ENCODE data around the gene RAB3A. TPM values are rescaled to one million over a fixed set of nuclear protein-coding genes. Genes with fewer than 3 reads are reported as not detected.
A peak's percentile ranks its signal among the peaks of the same experiment; 100 is the strongest.

Gene RAB3A, protein sequence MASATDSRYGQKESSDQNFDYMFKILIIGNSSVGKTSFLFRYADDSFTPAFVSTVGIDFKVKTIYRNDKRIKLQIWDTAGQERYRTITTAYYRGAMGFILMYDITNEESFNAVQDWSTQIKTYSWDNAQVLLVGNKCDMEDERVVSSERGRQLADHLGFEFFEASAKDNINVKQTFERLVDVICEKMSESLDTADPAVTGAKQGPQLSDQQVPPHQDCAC
- total RNA-seq (10 to 100 TPM; 24.1 to 36.3 (median 31.4) TPM), polyA plus RNA-seq (10 to 100 TPM in 1 of 2 donors, 1 to 10 TPM in 1; 7.8 to 16.7 TPM)
- long read RNA-seq, donor 1, transcript RAB3A-201 (5 exons, 1,528 nt) = major isoform, 5 of 6 reads
- long read RNA-seq, donor 1, partial matches to known transcripts = 0 of 6 reads
- long read RNA-seq, donor 1, other reads (novel, unspliced or antisense) = 1 of 6 reads
- long read RNA-seq, donor 2, transcript RAB3A-201 (5 exons, 1,528 nt) = major isoform, 8 of 11 reads
- long read RNA-seq, donor 2, partial matches to known transcripts = 0 of 11 reads
- long read RNA-seq, donor 2, other reads (novel, unspliced or antisense) = 3 of 11 reads
- long read RNA-seq, donor 3, partial matches to known transcripts = 0 of 1 reads
- long read RNA-seq, donor 3, other reads (novel, unspliced or antisense) = 0 of 1 reads

DNA sequence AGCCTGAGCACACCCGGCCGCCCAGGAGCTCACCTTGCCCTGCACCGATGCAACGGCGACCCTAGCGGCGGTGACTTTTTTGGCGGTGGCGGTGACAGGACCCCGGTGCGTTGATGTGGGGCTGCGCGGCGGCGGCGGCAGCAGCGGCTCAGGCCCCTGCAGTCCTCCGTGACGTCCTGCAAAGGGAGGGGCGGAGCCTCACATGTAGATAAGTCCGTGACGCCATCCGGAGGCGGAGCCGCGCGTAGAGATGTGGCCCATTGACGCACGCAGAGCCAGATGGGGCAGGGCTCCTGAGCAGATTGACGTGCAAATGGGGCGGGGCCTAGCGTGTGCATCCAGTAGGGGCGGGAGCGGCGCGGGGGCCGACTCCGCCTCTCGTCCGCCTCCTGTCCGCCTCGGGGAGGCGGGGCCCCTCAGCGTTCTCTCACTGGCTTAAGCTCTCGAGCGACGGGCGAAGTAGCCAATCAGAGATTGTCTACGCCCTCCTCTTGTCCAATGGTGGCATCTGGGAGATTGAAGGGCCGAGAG, at the start of gene RAB3A:
Gene RAB3A, minus strand, starts transcription at position 180 of the 531 bp plus-strand sequence. CDS start 1,302 bp downstream, outside the sequence.
- WGBS, 2 donors = 0% methylated on average over 50 of the region's 50 CpGs
- intact Hi-C loops (cut with DNase I) = loop anchor here in 8 of 10 donors (1.0 to 10.0 kb wide), 9 partner anchors 12 to 211 kb away; partner anchors contain the start of genes SSBP4 (in 3 of the 8), LRRC25 (in 1 of the 8), LSM4 (in 1 of the 8) and PDE4C (in 1 of the 8)
- H3K9me3 ChIP-seq = no peaks in the 10 kb centered on the region
- ATAC-seq = peak; percentile 93 to 96 (median 94)
- H3K4me3 ChIP-seq = peak within 1 kb of the TSS; percentile 51 to 80 (median 72)
- peak in 2 of 9 donors; percentile 12 to 21 for TF ChIP-seq CTCF (IDR thresholded peaks at IDR 0.05)
- peak within 1 kb of the TSS; percentile 94 to 100 (median 97) for H3K27ac ChIP-seq
- peaks cover 11 to 35% (median 22%) of the 10 kb centered on the region in 9 donors for H3K4me1 ChIP-seq
- H3K27me3 ChIP-seq = peaks cover 0 to 8% (median 0%) of the 10 kb centered on the region in 7 donors
- peak; percentile 100 for DNase-seq
- peaks cover 0 to 28% (median 12%) of the 10 kb centered on the region in 9 donors for H3K36me3 ChIP-seq

GRCh38 chr19:18253130-18253529, 49.3 kb upstream of the RAB3A start:
- Histone ChIP-seq H3K27me3 (peaks cover 0 to 16% (median 10%) of the 10 kb centered on the region in 7 donors), H3K27ac (no peak overlapping the region), H3K4me3 (no peak overlapping the region), H3K9me3 (peaks cover 0 to 10% (median 0%) of the 10 kb centered on the region in 11 donors), H3K36me3 (peaks cover 0 to 11% (median 0%) of the 10 kb centered on the region in 9 donors), H3K4me1 (peaks cover 0 to 10% (median 0%) of the 10 kb centered on the region in 9 donors)
- 84 to 92% methylated on average over 4 of the region's 4 CpGs for WGBS, 2 donors
- DNase-seq (no peak), ATAC-seq (no peak)
- intact Hi-C loops (cut with DNase I) = loop anchor here (2.0 to 10.0 kb wide), 8 partner anchors 41 to 246 kb away; partner anchors contain the start of genes MPV17L2 (in 2 of the 10) and ARRDC2 (in 1 of the 10)
- no peak for TF ChIP-seq CTCF (IDR thresholded peaks at IDR 0.05)

DNA sequence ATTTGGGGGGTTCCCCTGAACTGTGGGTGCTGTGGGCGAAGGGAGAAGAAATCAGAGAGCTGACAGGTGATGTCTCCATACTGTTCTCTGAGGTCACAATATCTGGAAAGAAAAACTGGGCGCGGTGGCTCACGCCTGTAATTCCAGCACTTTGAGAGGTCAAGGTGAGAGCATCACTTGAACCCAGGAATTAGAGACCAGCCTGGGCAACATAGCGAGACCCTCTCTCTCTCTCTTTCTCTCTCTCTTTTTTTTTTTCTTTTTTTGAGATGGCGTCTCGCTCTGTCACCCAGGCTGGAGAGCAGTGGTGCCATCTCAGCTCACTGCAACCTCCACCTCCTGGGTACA, 48.5 kb upstream of the RAB3A start:
- Histone ChIP-seq H3K9me3 (peaks cover 0 to 10% (median 0%) of the 10 kb centered on the region in 11 donors), H3K4me3 (no peak overlapping the region), H3K27ac (no peak overlapping the region), H3K36me3 (peaks cover 0 to 6% (median 0%) of the 10 kb centered on the region in 9 donors), H3K27me3 (peaks cover 0 to 16% (median 10%) of the 10 kb centered on the region in 7 donors), H3K4me1 (peaks cover 0 to 10% (median 0%) of the 10 kb centered on the region in 9 donors)
- no peak for DNase-seq
- no peak for TF ChIP-seq CTCF (IDR thresholded peaks at IDR 0.05)
- WGBS, 2 donors = 81 to 82% methylated on average over 7 of the region's 7 CpGs
- no peak for ATAC-seq
- intact Hi-C loops (cut with DNase I) = loop anchor here (1.0 to 10.0 kb wide), 10 partner anchors 40 to 245 kb away; partner anchors contain the start of genes MPV17L2 (in 2 of the 10) and ARRDC2 (in 1 of the 10)
